Measurements from ENCODE around the gene PLEKHA1.
A peak's percentile ranks its signal among the peaks of the same experiment; 100 is the strongest.

The PLEKHA1 gene

DNA sequence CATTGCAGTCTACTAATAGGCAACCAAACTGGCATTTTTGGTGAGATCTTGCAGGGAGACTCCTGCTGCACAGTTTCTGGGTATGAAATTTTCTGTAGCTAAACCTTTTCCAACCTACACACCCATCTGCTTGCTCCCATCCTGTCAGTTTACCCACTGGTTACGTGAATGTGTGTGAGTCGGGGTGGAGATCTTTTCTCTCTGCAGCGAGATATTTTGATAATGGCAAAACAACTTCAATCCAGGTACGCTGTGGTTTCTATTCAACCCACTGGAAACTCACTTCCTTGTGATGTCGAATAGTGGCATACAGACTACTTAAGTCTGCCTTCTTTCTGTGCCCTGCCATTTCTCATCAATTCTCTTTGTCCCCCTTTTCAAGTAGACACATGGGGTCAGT is 4.5 kb downstream of the PLEKHA1 start:
- DNase-seq (ENCODE audit: low read depth) = no peak

DNA sequence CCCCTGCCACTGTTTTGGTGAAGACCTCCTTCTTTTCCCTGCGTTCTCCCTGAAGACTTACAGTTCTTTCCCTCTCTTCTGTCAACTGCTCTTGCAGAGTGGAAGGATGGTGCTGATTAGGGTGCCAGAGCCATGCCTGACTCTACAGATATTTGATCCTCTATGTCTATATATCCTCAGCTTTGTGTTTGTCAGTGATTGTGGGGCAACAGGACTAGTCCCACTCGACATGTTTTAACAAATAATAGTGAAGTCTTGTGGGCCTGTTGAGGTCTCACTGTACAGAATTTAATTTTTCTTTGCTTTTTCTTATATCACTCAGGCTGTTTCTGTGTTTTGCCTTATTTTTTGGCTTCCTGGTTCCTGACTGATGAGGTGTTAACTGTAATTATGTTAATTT is 5.0 kb downstream of the PLEKHA1 start:
- no peak for DNase-seq (ENCODE audit: low read depth)

DNA sequence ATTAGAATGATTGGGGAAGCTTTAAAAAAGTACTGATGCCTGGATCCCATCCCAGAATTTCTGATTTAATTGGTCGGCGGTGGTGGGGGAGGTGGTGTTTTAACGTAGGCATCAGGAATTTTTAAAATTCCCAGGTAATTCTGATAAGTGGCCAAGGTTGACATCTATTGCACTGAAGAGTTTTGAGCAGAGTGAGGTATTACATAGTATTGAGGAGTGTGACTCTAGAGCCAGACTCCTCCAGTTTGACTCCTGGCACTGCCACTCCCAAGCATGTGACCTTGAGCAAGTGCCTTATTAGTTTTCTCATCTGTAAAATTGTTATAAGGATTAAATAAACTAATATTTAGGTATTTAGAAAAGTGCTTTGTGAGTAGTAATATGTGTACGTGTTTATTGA is 6.2 kb downstream of the PLEKHA1 start:
- no peak for DNase-seq (ENCODE audit: low read depth)

DNA sequence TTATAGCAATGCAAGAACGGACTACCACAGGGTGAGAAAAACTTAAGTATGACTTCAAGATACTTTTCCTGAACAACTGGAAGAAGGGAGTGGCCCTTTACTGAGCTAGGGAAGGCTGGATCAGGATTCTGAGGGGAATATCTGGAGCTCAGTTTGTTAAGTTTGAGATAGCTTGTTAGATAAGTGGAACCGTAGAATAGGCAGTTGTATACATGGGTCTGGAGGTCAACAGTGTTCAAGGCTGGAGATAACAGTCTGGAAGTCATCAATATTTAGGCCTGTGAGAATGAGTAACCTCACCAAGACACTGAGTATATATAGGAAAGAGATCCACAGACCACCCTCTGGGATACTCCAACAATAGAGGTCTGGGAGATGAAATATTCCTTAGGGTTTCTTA is 7.2 kb downstream of the PLEKHA1 start:
- no peak for DNase-seq (ENCODE audit: low read depth)

DNA sequence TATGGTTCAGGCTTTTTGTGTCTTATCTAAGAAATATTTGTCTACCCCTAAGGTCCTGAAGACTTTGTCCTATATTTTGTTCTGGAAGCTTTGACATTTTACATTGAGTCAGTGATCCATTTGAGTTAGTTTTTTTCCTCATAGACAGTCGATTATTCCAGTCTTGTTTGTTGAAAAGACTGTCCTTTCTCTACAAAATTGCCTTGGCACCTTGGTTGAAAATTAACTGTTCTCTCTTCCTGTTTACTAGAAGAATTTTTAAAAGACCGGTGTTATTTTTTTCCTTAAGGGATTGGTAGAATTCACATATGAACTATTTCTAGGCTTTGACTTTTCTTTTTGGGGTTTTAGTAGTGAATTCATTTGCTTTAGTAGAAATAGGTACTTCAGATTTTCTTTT is 12.0 kb downstream of the PLEKHA1 start:
- no peak for DNase-seq (ENCODE audit: low read depth)

DNA sequence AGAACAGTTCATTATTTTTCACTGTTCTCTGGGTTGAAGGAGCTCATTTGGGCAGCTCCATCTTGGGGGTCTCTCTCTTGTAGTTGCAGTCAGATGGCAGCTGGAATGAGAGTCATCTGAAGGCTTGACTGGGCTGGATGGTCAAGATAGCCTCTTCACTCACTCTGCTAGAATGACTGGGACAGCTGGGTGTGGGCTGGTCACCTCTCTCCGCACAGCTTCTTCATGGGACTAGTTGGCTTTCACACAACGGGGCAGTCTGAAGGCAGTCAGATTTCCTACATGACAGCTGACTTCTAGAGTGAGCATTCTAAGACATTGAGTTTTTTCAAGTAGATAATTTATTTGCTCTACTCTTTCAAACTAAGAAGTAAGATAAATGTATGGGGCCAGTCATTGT is 13.1 kb downstream of the PLEKHA1 start:
- DNase-seq (ENCODE audit: low read depth) = no peak

DNA sequence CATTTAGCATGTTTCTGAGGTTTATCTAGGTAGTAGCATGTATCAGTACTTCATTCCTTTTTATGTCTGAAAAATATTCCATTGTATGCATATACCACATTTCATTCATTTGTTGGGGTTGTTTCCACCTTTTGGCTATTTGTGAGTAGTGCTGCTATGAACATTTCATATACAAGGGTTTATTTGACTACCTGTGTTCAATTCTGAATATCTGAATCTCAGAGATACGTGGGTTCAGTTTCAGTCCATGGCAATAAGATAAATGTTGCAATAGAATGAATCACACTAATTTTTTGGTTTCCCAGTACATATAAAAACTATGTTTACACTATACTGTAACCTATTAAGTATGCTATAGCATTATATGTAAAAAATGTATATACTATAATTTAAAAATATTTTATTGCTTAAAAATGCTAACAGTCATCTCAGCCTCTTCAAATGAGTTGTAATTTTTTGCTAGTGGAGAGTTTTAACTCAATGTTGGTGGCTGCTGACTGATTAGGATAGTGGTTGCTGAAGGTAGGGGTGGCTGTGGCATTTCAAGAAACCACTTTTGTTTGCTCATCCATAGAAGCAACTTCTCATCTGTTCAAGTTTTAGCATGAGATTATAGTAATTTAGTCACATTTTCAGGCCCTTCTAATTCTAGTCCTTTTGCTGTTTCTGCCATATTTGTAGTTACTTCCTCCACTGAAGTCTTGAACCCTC is 13.9 kb downstream of the PLEKHA1 start:
- DNase-seq (ENCODE audit: low read depth) = no peak

DNA sequence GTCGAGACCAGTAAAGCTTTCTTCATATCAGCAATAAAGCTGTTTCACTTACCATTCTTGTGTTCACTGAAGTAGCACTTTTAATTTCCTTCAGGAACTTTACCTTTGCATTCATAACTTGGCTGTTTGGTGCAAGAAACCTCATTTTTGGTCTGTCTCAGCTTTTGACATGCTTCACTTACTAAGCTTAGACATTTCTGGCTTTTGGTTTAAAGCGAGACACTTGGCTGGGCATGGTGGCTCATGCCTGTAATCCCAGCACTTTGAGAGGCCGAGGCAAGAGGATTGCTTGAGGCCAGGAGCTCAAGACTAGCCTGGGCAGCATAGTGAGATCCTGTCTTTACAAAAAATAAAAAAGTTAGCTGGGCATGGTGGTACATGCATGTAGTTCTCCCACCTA is 15.8 kb downstream of the PLEKHA1 start:
- DNase-seq (ENCODE audit: low read depth) = no peak

DNA sequence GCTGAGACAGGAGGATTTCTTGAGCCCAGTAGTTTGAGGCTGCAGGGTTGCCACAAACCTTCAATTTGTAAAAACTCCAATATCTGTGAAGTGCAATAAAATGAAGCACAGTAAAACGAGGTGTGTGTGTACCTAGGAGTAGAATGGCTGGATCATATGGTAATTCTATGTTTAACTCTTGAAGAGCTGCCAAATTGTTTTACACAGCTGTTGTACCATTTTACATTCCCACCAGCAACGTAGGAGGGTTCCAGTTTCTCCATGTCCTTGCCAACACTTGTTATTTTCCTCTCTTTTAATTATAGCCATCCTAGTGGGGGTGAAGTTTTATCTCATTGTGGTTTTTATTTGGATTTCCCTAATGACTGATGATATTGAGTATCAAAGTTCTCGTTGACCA is 16.2 kb downstream of the PLEKHA1 start:
- DNase-seq (ENCODE audit: low read depth) = no peak

DNA sequence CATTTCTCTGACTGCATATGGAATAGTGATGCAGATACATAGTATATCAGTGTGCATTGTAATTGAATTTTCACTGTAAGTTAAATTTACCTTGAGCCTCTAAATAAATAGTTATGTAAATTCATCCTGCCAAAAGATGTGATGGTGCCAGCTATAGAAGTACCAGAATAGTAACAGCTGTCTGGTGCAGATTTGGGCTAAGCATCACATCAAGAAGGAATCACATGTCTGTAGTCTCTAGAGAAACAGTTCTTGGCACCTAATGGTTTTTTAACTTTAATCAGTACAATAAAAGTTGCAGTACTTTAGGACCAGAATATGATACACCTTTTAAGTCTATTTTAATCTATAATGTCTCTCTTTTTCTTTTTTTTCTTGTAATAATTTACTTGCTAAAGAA is 17.4 kb downstream of the PLEKHA1 start:
- no peak for DNase-seq (ENCODE audit: low read depth)

DNA sequence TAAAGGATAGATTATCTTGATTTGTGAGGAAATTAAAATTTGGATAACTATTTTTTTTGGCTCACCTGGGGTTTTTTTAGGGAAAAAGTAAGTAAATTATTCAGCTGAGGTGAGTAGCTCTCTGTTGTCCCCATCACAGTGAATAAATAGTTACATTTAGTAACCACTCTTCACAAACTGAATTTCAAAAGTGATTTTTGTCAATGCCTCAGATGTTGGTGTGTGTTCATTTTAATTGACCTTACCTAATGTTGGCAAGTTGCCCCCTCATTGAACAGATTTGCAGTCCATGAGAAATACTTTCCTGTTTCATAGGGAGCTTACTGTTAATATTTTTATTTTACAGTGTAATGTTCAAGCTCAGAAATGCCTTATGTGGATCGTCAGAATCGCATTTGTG is 18.3 kb downstream of the PLEKHA1 start:
- peak; percentile 6 for DNase-seq (ENCODE audit: low read depth)

DNA sequence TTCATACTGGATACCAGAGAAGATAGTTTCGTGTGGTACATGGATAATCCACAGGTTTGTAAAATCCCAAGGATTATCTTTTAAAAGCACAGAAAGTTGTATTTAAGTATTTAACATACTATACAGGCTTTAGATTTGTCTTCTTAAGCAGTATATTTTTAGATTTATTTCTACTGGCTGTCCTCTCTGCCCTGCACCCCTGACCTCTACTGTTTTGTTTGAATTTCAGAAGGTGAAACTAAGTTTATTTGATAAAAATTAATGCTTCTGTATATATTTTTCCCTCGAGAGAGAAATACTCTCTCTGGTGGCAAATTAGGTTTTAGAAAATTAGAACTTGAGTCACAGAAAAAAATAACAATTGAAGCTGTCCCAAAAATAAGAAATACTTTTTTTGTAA is 18.8 kb downstream of the PLEKHA1 start:
- no peak for DNase-seq (ENCODE audit: low read depth)

DNA sequence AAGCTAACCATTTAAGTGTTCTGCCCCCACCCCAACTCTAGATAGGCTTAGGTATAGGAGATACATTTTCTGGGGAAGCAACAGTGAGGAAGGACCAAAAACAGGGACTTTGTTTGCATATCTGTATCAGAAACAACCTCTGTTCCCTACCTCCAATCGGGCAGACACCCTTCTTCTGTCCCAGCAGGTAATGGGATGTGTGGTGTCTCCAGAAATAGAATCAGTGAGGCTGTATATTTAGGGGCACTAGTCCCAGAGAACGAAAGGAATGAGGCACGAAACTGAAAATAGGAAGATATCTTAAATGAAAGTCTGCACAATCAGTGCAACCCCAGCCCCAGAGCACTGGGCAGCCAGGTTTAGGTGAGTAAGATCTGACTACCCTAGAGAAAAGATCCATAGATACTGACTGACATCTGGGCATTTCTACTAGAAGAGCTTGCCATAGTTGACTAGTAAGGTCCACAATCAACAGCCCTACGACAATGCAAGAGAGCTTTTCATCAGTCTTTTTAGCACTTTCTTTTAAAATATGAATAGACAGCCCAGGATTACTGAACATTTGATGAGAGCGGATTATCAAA is 28.1 kb downstream of the PLEKHA1 start:
- no peak for DNase-seq (ENCODE audit: low read depth)

DNA sequence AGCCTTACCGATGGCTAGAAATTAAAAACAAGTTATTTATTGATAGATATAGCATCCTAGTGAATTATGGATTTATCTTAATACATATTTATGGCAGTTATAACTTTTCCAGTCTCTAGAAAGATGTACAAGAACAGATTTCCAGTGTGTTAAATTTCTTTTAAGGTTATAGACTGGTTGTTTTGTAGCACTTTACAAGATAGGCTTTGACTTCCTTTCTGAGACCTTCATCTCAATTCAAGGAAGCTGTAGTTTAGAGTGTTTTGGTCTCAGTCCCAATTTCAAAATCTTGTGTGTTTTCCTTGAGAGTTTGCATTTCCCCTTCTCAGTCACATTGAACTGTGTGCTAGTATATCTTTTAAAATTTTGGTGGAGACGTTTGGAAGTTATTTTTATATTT is 30.1 kb downstream of the PLEKHA1 start:
- no peak for DNase-seq (ENCODE audit: low read depth)

DNA sequence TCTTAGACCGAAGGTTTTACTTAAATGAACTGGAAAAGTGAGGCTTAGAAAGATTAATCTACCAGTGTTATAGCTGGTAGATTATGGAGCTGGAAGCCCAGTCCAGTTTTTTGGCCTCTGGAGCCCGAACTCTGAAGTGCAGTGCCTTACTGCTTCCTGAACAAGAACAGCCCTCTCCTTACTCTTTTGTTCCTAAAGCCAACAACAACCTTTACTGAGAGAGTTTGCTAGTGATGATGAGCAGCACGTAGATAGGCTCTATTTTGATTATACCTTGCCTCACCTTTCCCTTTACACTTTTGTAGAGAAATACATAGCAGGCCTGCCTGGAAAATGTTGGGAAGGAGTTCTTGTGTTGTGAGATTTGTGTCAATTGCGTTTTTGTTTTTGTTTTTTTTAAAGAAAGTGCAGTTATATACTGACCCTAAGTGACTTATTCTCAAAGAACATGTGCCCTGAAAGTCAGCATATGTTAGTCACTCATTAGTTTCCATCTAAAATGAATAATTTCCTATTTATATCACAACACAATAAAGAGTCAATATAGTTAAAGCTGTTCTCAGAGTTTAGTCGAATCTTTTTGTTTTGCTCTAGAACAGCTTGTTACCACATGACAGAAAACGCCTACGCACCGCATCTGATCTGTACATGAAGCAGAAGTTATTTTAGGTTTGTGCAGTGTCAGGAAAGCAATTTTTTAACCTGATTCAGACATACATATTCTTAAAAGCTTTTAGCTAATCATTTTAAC is 33.0 kb downstream of the PLEKHA1 start:
- DNase-seq (ENCODE audit: low read depth) = peak; percentile 26

DNA sequence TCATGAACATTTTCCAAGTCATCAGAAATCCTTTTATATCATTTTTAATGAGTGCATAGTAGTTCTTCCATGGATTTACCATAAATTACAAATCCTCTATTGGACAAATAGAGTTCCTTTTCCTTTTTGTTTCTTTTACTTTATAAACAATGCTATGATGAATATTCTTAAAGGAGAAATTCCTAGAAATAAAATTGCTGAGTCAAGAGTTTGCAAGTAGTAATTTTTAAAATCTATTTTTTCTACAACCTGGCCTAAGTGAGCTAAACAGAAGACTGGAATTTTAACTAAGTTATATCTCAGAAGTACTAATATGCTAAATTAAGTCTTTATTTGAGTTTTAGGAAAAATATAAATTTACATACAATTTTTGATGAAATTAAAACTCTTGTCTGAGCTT is 38.8 kb downstream of the PLEKHA1 start:
- no peak for DNase-seq (ENCODE audit: low read depth)

DNA sequence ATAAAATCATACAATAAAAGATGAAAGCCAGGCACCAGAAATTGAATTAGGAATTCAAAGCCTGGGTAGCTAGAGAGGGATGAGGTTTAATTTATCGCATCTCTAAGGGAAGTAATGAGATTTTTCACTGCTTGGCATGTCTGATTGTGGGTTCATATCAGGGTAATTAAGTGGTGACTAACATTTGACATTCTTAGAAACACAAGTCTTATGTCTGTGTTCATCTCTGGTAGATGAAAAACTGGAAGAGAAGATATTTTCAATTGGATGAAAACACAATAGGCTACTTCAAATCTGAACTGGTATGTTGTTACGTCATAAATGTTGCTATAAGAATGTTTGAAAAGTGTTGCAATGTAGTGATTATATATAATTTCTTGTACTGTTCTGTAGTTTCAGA is 43.2 kb downstream of the PLEKHA1 start:
- peak; percentile 56 for DNase-seq (ENCODE audit: low read depth)

DNA sequence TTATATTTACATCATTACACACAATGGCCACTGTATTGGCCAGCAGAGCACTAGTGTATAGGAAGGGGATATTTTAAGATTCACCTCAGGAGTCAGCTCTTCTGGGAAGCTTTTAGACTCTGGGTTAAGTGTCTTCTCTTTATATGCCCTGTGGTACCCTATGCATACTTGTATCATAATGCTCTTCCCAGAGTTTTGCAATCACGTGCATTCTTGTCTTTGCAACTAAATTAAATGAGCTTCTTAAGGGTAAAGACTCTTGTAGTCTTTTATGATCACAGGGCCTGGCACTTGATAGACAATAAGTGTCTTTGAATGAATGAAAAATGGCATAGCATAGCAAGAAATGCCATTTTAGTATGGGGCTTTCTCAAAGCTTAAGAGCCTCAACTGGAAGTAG is 44.5 kb downstream of the PLEKHA1 start:
- peak; percentile 13 for DNase-seq (ENCODE audit: low read depth)

DNA sequence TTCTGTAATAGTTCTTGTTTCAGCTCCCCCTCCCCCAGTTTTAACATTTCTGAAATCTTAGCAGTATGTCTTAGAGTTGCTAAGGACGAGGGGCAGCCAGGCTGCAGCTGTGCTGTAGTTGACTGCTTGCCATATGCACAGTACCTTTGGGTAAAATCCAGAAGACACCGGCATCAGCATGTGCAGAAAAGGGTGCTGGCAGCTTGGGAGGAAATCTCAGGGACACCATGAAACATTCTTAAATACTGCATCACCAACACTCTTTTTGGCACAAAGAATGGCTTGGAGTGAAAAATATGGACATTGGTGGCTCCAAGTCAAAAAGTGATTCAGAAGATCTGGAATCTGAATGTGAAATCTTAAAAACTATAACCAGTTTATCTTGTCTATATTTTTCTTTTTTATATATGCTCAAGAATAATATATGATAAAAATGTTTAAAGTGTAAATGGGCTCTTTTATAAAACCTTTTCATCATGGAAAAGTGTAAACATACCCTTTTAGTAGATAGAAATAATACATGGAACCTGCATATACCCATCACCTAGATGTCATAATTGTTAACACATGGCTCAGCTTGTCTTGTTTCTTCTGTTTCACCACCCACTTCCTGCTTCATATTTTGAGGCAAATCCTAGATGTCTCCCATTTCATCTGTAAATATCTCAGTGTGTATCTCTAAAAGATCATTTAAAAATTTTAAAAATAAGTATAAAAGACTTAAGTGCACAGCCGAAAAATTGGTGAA is 45.5 kb downstream of the PLEKHA1 start:
- DNase-seq (ENCODE audit: low read depth) = no peak

DNA sequence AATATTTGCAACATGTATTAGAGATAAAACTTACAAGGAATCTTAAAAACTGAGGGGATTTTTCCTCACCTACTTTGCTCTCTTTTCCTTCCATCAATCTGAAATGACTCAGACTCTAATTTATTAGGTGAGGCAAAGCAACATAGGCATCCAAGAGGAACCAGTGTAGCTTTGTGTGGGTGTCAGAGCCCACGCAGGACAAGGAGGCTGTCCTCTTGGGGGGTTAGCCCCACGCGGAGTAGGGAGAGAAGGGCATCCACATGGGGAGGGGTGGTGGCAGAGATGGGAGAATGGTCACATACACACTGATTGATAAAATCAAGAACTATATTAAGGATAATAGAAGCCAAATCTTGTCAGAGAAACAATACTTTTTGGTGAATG is 46.1 kb downstream of the PLEKHA1 start:
- DNase-seq (ENCODE audit: low read depth) = no peak

DNA sequence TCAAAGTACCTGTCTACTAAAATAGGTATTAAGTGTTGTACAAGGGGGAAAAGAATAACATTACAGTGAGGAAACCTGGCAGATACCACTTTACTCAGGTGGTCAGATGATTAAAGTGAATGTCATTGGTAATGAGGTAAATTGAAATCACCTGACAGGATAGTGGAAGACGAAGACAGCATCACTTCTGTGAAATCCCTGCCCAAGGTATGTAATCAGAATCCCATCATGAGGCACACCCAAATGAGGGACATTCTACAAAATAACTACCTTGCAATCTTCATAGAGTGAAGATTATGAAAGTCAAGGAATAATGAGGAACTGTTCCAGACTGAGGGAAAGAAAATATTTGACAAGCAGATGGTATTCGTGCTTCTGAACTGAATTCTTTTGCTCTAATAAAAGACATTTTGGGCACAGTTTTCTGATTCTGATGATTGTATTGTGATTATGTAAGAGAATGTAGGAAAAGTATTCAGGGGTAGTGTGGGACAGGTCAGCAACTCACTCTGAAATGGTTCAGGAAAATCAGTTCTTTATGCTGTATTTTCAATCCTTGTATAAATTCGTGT is 46.6 kb downstream of the PLEKHA1 start:
- no peak for DNase-seq (ENCODE audit: low read depth)

DNA sequence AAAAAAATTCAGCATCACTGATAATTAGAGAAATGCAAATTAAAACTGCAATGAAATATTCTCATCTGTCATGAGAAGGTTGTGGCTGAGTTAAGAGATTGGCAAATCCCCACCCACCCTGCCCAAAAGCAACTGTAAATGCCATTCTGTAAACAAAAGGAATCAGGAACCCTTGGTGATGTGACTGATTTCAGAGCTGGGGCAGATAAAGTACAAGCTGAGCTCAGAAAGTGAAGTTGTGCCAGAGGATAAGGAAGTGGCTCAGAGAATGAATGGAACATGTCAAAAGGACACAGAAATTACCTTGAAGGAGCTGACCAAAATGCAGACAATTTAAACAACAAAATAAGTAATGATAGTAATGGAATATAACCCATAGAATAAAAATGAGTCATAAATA is 47.2 kb downstream of the PLEKHA1 start:
- DNase-seq (ENCODE audit: low read depth) = no peak
